ENCODE data around the gene PTPRD.

GRCh38 chr9:9892217-9892616 is 720.6 kb downstream of the PTPRD start:
- TF ChIP-seq CTCF (IDR thresholded peaks at IDR 0.05): no peak
- TF ChIP-seq POLR2A (IDR thresholded peaks at IDR 0.05): no peak

Measured in thyroid gland (tissue), 4 donors.